Cardiac septum (tissue), 1 donor: ENCODE measurements around the gene OGDHL. TPM values are rescaled to one million over a fixed set of nuclear protein-coding genes. Genes with fewer than 3 reads are reported as not detected.
"Not testable (repeated sequence)": the region's sequence is repeated elsewhere in the genome, so short reads cannot be mapped to it uniquely, and the experiment has no call there.

Experiments used
- DNase-seq: peaks from one replicate; pipeline ENCODE4 v3.0.0-alpha.2; 2020; ENCODE audit warnings: low spot score
- intact Hi-C: fragments of 100-400 bp; cut with DNase I; formaldehyde crosslinking; loops from one replicate; pipeline ENCODE4 v1.14.0; 2022
- total RNA-seq: library from RNA; stranded (reverse); fragmentation: NEBNext Ultra II Directional; extraction: Animal tissue kit (Norgen Biotek cat#: 25700); gene quantifications from one replicate; pipeline ENCODE4 v1.2.1, GENCODE V29; 2021
- donor health status: DM: no; HTN: no; CAD: no.

OGDHL gene
- total RNA-seq, 1 donor from 2014 or later, result 11.5 TPM

DNA sequence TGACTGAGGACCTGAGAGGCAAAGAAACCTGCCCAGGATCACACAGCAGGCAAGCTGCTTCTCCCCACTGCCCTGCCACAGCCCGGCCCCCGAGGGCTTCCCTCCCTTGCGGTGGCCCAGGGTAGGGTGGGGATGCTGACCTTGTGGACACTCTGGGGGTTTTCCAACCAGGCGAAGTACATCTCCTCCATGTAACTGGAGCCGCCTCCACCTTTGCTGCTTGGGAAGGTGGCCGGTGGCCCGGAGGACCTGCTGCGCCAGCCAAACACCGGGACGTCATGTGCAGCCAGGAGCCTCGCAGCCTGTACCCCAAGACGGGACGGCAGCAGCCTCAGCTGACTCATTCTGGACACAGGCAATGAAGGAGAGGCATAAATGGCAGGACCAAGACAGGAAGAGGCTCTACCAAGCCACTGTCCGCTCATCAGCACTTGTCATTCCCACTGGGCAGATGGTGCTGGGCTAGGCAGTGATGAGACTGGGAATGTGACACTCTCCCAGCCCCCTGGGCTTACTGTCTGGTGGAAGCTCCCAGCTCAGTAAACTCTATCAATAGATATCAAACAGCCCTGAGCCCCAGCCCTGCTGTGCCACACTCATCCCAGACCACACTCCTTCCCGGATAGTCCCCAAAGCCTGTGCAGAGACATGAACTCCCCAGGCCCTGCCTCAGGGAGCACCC lies 3.7 kb downstream of the OGDHL start:
- intact Hi-C loops, result no loop called here
- no peak for DNase-seq

DNA sequence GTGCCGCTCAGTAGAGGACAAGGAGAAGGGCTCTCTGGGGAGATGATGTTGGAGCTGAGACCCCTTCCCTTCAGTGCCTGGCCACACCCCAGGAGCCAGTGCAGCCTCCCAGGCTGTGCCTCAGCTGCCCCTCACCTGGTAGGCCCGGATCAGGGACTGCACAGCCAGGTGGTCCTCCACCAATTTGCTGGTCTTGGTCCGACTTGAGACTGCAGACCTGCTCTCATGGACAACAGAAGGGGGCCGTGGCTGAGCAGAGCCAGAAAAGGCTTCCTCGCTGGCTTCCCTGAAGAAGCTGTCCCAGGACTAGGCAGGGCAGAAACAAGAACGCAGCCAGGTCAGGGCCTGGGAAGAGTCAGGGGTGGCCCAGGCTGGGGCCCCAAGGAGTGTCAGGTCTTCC lies 5.5 kb downstream of the OGDHL start:
- peak; percentile 58 for DNase-seq
- intact Hi-C loops, result no loop called here

DNA sequence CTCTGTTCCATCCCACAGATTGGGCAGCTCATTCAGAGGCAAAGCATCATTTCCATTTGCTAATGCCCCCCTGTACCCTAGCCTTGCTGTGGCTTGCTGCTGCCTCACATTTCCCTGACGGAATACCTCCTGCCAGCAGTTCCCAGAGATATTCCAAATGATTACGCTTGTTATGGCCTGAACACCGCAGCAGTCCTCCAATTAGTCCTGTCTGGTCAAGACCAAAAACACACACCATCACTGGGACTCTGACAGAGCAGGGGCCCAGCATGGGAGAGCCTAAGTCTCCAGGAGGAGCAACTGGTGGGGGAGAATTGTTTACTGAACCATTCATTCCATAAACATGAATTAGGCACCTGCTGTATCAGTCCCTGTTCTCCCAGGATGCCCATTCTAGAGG lies 6.1 kb downstream of the OGDHL start:
- intact Hi-C loops, result no loop called here
- peak; percentile 22 for DNase-seq

DNA sequence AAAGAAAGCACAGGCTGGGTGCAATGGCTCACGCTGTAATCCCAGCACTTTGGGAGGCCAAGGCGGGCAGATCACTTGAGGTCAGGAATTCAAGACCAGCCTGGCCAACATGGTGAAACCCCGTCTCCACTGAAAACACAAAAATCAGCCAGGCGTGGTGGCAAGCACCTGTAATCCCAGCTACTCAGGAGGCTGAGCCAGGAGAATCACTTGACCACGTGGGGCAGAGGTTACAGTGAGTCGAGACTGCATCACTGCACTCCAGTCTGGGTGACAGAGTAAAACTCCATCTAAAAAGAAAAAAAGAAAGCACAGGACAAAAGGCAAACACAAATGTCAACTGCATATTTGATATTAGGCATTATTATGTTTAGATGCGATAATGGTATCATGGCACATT lies 7.2 kb downstream of the OGDHL start:
- DNase-seq, intact Hi-C loops: not testable (repeated sequence)

DNA sequence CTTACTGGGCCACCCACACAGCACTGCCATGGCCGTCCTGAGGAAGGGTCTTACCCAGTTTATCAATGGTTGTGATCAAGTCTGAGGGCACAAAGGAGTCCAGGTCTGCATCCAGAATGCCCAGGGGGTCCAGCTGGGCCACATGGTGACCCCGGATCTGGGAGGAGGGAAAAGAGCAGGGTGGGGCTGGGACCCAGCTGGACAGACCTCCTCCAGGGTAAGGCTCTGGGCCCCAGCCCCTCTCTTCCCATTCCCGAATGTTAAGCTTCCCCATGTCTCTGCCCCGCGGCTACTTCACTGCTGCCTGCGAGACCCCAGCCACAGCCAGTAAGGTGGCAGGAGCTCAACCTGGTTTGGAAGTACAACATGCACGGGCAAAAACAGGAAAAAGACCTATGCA lies 9.5 kb downstream of the OGDHL start:
- intact Hi-C loops, result no loop called here
- DNase-seq, result no peak

DNA sequence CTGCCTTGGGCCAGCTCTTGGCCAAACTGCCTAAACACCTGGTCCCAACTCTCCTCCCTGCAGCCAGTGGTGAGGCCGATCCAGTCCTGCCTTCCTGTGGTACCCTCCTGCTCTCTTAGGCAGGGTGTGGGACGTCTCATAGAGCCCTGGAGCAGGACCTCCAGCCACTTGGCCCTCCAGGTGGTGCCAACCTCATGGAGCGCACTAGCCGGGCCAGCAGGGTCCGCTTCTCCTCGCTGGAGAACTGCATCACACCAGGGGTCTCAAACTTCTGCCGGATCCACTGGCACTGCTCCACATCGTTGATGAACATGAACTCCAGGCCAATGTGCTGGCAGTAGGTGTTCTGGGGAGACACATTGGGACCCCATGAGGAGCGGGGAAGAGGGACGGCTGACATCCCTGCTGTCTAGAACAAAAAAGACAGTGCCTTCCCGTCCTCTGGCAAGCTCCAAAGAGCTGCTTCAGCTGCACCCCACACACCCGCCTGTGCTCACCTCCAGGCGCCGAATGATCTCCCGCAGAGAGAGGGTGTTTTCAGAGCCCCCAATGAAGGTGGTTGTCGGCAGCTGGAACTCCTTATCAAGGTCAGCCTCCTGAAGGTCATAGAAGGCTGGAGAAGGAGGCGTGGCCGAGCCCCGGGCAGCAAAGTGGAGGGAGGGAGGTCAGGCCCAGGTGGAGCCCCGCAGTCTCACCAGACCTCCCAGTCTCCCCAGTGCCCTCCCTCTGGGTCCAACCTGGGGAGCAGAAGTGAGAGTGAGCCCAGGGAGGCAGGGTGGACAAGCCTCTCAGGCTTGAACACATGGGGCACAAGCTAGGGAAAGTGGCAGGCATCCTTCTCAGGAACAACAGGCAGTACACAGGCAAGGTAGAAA lies 10.2 kb downstream of the OGDHL start:
- intact Hi-C loops, result no loop called here
- peak; percentile 56 for DNase-seq

DNA sequence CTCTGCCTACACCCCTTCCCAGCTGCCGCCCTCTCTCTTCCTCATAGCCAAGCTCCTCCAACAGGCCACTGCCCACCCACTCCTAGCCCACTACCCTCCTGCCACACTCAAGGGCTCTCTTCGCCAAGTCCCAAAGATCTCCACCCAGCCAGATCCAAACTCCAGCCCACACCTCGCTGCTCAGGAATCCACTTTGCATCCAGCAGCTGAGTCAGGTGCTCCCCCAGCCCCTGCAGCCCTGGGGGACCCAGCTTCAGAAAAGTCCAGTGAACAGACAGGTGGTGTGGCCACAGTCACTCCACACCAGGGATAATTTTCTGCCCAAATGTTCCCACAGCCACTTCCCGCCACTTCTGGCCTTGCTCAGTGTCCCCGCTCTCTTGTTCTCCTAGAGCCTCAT lies 10.9 kb downstream of the OGDHL start:
- intact Hi-C loops, result no loop called here

DNA sequence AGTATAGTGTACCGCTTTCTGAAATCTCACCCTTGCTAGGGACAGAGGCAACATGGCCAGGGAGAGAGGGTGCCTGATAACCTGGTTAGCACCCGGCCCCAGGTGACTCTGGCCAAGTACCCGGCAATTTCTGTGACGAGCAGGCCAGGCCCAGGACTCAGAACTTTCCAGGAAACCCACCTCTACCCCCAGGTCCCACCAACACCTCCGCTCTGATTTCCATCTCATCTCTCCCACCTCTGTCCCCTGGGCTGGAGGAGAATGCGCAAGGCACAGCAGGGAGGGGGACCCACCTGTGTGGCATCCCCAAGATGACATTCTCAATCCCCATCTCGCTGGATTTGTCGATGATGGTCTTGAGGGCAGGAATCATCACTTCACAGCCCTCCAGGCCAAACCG lies 11.6 kb downstream of the OGDHL start:
- no peak for DNase-seq
- intact Hi-C loops, result no loop called here

More for the DNA sequence above, 10.9 kb downstream of the OGDHL start:
- peak; percentile 68 for DNase-seq

DNA sequence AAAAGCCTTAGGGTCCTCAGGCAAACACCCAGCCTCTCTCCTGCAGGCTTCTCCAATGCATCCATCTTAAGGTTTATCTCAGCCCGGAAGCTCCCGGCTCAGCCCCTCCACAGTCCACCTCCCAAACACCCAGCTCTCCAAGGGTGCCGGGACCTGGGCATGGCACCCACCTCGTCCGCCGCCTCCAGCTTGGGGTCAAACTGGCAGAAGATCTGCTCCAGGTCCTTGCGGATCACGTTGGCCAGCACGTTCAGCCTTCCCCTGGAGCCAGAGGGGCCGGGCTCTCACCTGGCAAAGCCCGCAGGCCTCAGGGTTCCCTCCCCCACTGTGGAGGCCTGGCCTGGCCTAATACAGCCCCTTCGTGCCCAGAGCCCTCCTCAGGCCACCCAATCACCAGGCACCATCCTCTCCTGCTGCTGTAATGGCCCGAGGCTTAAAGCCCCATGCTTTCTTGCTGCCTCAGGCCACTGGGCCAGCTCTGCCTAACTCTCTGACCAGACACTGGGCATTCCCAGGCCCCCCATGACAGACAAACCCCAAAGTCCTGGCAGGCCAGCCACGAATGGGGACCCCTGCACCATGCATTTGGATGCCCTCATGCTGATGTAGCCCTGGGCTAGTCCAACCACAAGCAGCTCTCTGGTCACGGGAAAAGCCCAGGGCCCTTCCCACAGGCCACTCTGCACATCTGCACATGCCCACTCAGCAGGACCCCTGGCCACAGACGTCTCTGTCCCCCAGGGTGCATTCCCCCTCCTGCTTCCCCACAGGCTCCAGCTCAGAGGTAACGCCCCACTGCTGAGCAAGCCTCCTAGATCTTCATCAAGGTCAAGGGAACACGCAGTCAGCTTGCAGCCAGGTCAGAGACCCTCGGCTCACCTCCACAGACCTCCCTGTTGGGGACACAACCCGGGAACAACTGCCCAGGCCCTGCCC lies 12.3 kb downstream of the OGDHL start:
- intact Hi-C loops, result no loop called here
- peak; percentile 60 for DNase-seq

DNA sequence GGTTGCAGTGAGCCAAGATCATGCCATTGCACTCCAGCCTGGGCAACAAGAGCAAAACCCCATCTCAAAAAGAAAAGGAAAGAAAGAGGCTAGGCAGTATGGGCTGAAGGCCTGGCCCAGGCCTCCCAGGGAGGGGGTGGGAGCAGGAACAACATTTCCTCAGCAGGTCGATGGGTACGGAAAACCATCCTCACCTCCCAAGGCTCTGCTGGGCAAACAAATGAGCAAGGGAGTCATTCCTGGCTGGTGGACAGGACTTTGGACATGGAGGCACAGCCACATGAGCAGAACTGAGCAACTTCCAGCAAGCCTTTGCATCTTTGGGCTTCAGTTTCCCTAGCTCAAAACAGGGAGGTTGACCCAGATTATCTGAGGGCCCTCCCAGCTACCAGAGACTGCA lies 13.0 kb downstream of the OGDHL start:
- intact Hi-C loops, result no loop called here
- peak; percentile 66 for DNase-seq

DNA sequence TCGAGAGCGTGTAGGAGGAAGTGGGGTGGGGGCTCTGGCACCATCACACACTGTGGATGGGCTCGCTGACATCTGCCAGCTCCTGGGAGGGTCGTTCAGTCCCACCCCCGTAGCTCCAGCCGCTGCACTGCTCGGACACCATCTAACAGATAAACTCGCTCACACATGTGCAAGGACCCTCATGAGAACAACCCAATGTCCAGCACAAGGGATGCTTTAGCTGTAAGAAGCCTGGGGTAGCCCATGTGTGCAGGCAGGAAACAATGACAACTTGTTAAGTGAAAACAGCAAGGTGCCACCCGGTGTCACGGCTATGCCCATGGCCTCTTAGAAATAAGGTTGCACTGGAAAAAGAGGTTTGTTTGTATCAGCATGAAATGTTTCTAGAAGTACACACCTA lies 14.1 kb downstream of the OGDHL start:
- no peak for DNase-seq
- intact Hi-C loops, result no loop called here

DNA sequence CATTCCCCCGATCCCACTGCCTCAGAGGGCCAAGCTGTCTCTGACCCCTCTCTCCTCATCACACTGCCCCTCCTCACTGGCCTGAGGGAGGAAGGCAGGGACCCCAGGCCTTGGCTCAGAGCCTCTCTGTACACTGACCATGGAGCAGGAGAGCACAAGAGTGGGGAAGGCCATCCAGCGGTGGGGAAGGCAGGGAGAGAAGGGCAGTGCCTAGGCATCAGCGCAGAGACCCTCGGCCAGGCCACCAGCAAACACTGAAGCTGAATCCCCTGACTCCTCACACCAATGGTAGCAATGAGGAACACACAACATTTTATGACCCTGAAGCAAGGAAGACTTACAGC lies 14.8 kb downstream of the OGDHL start:
- DNase-seq, result no peak
- intact Hi-C loops, result no loop called here

DNA sequence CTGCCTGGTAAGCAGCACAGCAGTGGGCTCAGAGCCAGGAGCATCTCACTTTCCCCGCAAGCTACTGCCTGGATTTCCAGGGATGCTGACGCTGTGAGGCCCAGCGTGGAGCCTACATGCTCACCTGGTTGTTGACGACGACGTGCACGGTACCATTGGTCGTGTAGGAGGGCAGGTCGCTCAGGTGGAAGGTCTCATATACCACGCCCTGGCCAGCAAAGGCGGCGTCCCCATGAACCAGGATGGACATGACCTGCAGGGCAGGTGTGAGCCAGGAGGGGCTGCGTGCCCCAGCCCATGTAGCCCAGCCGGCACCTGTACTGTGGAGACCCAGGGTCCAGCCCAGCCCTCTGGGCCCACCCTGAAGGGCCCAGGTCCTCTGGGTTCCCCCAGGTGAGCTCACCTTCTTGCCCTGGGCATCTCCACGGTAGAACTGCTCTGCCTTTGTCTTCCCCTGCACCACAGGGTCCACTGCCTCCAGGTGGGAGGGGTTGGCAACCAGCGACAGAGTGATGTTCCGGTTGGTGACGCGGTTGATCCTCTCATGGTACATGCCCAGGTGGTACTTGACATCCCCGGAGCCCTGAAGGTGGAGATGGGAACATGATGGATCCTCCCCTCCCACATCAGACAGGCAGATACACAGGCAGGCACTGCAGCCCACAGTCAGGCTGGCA lies 15.4 kb downstream of the OGDHL start:
- peak; percentile 73 for DNase-seq
- intact Hi-C loops, result no loop called here

DNA sequence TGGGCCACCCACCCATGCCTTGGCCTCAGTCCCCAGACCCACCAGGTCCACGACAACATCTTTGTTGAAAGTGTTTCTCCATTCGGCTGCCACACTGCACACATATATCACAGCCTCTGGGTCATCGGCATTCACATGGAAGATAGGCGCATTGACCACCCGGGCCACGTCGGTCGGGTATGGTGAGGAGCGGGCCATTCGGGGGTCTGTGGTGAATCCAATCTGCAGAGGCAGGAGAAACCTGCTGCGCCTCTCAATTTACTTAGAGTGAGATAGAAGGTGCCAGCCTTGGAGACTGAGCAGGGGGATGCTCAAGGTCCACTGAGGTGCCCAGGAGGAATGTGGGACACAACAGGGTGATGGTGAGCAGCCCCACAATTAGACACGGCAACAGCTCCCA lies 16.4 kb downstream of the OGDHL start:
- intact Hi-C loops, result no loop called here
- no peak for DNase-seq

DNA sequence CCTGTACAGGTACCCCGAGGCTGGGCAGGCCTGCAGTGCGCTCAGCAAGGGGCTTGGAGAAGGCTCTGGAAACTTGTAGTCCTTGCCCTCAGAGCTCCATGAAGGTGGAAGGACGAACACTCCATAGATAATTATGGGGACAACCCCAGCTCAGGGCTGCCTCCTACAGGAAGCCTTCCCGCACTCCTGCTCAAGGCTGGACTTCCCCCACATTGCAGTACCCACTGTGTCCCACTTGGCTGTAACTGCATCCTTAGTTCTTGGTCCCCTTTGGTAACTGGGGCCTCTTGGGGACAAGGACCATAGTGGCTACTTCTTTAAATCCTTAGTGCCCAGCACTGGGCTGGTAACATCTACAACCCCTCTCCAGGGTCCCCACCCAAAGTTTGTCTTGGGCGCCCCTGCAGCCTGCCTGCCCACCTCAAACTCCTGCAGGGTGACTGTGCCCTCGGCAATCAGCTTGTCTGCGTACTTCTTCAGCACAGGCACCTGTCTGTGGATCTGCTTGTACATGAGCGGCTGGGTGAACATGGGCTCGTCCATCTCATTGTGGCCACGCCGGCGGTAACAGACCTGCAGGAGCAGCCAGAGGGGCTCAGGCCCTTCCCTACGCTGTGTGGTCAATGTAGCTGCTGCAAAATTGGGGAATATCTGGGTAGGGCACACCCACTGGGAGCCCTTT lies 17.1 kb downstream of the OGDHL start:
- intact Hi-C loops, result no loop called here
- DNase-seq, result no peak

DNA sequence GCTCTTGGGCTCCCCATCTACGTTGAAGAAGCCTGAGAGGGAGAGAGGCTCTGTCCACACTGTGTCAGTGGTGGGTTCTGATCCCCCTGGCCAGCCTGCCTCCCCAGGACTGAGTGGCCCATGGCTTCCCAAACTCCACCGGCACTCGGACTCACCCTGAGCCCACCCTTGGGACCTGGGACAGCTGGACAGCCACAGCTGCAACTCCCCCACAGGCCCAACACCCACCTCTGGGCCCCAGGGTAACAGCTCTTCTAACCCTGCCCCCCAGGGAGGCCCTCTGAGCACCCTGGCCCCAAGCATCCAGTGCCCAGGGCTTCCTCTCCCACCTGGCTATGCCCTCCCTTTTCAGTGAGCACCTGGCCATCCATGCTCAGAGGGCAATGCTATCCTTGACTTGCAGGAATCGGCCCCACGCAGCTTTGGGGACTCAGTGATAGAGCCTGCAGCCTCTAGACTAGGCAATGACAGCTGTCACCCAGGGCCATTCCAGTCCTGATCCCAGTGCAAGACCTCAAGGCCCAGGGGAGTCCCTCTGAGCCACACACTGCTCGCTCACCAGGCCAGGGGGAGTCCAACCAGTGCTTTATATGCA lies 17.9 kb downstream of the OGDHL start:
- no peak for DNase-seq
- intact Hi-C loops, result no loop called here

DNA sequence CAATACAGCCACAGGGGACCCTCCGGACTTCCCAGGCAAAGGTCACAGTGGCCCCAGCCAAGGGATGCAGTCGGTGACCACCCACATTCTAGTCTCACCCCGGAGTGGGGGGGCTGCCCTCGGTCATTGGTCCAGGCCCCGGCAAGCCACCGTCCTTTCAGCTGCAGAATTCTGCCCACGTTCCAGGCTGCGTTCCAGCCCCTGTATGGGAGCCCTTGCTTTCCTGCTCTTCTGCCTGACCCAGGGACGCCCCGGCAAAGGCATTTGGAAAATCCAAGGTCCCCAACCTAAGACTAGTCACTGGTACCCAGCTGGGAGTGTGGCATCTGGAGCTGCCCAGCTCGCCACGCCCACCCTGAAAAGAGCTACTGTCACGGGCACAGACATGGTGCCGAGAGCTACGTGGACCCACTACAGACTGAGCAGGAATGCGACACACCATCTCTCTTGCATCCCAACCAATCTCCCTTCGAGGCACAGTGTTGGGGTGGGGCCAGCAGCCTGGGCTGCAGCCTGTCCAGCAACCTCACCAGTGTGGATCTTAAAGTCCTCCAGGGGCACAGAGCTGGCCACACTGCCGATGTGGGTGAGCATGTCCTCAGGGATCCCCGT lies 18.6 kb downstream of the OGDHL start:
- peak; percentile 71 for DNase-seq
- intact Hi-C loops, result no loop called here
